Fibroblast of skin of left quadriceps (primary cell): ENCODE measurements around the gene MACROD2.

Experiments
- DNase-seq, 2 experiments: peaks; one replicate each; pipeline ENCODE4 v3.0.0-alpha.2; 2013; ENCODE audit warnings: low read depth in 2 of 2

The MACROD2 gene

DNA sequence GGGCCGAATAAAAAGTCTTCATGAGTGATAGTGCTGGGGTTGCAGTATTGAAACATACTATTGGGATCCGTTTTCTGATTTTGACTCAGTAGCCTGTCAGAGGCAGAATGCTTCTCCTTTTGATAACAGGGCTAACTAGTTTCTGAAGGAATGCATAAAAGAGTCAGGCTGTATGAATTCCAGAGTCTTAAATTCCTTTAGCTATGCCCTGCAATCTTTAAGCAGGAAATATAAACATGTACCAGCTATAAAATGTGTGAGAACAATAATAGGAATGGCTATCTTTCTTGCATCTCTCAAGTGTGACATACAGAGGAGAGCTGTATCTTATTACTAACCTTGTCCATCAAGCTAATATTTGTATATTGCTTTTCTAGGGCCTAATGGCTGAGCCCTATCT, 1660.8 kb downstream of the MACROD2 start:
- DNase-seq, result peak in 1 of 2 experiments; percentile 31

GRCh38 chr20:15658295-15658694, 1663.0 kb downstream of the MACROD2 start:
- no peak for DNase-seq

DNA sequence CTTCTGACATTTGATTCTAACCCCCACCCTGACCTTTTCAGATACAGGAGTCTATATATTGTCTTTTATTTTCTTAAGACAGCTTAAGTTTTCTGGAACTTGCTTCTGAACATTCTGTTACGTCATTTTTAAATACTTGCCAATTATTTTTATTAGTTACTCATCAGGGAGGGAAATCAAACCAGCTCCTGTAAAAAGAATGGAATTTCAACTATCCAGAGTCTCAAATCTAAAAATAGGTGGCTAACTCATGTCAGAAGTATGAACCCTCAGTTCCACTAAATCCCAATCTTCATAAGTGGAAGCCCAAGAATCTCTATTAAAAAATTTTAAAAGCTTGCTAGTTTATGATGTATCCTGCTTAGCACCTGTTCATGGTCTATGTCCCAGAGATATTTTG, 1677.9 kb downstream of the MACROD2 start:
- DNase-seq, result peak; percentile 82 to 86

GRCh38 chr20:15674253-15675060, 1679.1 kb downstream of the MACROD2 start:
- DNase-seq, result peak; percentile 63 to 67

GRCh38 chr20:15675061-15675514, 1679.8 kb downstream of the MACROD2 start:
- no peak for DNase-seq

- no peak for DNase-seq
These were observed 1680.6 kb downstream of the MACROD2 start for GRCh38 chr20:15675813-15676484.

DNA sequence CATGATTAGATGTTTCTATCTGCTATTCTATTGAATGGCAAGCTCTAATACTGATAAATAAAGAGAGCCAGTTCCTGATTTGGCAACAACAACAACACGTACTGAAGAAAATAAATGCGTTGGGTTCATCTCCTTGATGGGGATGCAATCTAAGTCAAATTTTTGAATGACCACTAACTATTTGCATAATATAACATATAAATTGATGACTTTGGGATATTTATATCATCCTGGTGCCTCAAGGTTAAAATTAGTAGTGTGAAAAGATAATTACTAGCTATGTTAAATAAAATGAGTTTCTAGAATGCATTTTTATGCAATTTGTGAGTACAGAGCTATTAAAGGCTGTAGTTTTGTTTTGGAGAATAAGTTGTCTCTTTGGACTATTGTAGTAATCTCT, 1681.5 kb downstream of the MACROD2 start:
- DNase-seq, result no peak

DNA sequence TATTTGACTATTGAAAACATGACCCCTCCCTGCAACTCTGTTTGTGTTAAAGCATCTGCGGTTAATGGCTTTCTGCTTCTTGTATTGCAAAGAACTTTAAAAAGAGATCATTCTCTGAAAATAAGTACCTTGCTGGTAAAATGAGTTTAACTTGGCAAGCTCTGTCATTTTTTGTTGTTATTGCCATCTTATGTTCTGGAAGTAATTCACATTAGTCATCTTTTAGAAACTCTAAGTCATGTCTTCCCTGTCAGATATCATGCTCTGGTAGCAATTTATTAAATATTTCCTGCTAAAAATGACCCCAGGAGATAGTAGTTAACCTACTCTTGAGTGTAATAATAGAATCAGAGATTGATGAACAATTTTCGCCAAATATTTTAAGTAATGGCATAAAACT, 1687.4 kb downstream of the MACROD2 start:
- no peak for DNase-seq

- no peak for DNase-seq
These were observed 1697.3 kb downstream of the MACROD2 start for GRCh38 chr20:15692570-15692969.

- DNase-seq, result no peak
These were observed 1704.3 kb downstream of the MACROD2 start for GRCh38 chr20:15699431-15700146.

DNA sequence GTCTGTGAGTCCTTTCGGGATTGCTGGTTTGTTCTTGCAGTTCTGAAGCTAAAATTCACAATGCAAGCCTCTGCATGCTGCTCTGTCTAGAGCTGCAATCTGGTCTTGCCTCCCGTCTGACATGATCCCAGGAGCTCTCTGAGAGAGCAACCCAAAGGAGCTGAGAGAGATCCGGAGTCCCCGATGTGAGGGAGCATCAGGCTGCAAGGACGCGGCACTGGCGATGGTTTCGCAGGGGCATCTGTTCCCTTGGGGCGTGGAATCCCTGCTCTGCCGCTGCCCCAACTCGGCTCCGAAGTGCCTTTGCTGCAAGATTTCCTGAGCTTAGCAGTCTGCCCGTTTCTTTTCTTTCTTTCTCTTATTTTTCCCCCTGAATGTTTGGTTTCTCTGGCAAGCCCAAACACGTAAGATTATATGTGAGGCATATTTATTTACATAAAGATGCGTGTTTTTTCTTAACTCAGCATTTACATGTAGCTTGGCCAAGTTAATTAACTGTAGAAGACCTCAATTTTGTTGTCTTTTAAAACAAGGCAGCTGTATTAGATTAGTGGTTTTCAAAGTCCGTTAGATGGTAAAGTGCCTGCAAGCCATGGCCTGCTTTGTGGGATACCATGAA, 1704.9 kb downstream of the MACROD2 start:
- no peak for DNase-seq

DNA sequence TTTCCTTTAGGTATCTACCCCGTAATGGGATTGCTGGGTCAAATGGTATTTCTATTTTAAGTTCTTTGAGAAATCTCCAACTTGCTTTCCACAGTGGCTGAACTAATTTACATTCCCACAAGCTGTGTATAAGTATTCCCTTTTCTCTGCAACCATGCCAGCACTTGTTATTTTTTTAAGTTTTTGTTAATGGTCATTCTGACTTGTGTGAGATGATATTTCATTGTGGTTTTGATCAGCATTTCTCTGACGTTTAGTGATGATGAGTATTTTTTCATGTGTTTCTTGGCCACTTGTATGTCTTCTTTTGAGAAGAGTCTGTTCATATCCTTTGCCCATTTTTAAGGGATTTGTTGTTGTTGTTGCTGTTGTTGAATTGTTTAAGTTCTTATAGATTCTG, 1706.8 kb downstream of the MACROD2 start:
- no peak for DNase-seq

DNA sequence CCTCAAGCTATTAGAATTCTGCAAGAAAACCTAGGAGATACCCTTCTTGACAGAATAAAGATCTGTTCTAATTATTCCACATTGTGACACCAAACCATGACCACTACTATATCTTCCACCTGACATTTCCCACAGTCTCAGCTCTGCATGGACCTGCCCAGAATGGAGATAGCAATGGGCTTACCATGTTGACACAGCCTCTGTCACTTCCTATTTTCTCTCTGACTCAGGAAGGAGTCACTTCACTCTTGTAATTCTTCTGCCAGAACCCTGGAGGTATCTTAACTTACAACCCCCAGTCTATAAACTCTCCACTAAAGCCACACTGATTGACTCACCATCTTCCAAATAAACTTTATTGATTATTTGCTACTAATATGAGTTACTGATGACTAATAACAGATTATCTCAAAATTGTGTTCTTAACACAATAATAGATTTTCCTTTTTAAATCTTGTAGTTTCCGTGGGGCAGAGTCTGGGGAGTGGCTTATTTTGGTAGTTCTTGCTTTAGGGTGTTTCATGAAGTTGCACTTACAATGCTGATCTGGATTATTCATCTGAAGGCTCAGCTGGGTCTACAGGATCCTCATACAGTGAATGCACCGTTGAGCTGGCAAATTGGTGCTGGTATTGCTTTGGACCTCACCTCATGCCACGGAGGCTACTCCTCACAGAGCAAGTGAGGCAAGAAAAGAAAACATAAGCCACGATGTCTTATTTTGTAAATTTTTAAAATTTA, 1708.0 kb downstream of the MACROD2 start:
- DNase-seq, result peak in 1 of 2 experiments; percentile 9

DNA sequence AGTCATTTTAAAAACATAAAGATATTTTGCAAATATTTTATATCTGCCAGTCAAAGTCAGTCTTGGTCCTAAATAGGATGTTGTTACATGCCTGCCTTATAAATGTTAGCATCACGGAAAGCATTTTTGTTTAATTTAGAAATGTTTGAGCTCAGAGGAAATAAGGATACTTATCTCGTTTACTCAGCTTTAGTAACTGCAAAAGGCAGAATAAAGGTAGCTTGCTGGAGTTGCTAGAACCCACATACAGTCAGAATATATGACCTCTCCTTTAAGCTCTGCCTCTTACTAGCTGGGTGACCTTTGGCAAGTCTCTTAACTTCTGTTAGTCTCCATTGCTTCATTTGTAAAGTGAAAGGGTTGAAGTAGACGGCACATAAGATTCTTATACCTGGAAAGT, 1710.7 kb downstream of the MACROD2 start:
- no peak for DNase-seq

- DNase-seq, result no peak
These were observed 1711.4 kb downstream of the MACROD2 start for GRCh38 chr20:15706719-15707118.

- no peak for DNase-seq
These were observed 1713.8 kb downstream of the MACROD2 start for GRCh38 chr20:15708984-15709598.

GRCh38 chr20:15710636-15711035, 1715.3 kb downstream of the MACROD2 start:
- no peak for DNase-seq

DNA sequence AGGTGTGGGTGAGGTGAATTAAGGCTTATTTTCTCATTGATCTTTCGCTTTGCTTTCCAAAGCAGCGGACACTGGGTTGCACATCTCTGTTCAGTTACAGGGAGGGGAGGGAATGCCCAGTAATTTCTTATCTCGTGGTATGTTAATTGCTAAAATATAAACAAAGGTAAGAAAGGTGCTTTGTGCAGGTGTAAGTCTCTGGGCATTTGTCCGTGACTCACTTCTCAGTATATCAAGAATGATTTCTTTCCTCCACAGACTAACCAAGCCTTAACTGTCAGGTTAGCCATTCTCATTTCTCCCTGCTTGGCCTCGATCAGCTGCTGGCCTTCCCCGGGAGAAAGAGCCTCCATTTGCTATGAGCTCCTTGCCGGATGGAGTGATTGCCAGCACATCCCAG, 1715.9 kb downstream of the MACROD2 start:
- no peak for DNase-seq

GRCh38 chr20:15716256-15716655, 1720.9 kb downstream of the MACROD2 start:
- DNase-seq, result no peak

DNA sequence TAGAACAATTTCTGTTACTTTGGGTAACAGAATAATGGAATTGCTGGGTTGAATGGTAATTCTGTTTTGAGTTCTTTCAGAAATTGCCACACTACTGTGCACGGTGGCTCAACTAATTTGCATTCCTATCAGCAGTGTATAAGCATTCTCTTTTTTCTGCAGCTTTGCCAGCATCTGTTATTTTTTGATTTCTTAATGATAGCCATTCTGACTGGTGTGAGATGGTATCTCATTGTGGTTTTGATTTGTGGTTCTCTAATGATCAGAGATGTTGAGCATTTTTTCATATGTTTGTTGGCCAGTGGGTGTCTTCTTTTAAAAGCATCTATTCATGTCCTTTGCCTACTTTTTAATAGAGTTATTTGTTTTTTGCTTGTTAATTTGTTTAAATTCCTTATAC, 1731.1 kb downstream of the MACROD2 start:
- DNase-seq, result no peak

- no peak for DNase-seq
These were observed 1738.7 kb downstream of the MACROD2 start for GRCh38 chr20:15734052-15734451.
